ENCODE measurements around the gene MET. TPM values are rescaled to one million over a fixed set of nuclear protein-coding genes. Genes with fewer than 3 reads are reported as not detected.

Gene MET
- total and polyA plus RNA-seq, 2 of the 13 experiments (the other 11 are each of a cell fraction or from before 2014, with no cell fraction given) = 21.8 to 31.5 TPM

DNA sequence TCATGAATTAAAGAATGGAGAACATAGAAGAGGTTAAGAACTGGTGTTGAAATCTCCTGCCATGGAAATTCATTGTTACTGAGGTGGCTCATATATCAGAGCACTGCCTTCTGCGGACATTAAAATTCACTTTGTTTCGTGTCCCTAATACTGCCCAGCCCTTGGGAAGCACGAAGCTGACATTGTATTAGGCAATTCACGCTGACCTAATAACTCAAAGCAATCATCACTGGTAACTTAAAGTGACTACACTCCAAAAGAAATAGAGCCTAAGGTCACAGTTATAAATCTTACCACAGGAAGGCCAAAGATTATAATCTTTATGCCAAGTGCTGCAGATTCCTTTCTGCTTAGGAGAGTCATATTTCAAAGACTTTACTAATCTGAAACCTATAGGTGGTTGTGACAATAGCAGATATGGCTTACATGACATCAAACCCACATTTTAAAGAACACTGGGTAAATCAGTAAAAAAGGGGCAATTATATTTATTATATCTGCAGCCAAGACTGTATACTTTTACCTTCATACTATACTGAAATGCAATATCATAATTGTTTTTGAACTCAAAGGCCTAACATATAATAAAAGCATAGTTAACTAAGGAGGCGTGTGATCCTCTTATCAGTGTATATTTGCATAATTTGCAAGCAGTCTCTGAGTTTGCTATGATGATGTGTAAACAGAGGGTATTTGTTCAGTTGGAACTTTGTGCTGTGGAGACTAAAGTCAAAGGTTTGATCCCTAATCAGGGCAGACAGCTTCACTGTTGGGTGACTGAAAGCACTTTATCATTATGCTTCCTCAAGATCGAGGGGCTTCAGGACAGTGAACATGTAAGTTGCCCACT, 138.5 kb downstream of the MET start (continued):
- TF ChIP-seq HNRNPLL (IDR thresholded peaks at IDR 0.05; ENCODE audit: low read depth, low read length, poor library complexity, severe bottlenecking) (no peak), SETDB1 (CRISPR knock-in tag; IDR thresholded peaks at IDR 0.05; ENCODE audit: borderline replicate concordance) (no peak), ZNF274 (CRISPR knock-in tag; IDR thresholded peaks at IDR 0.05) (no peak), SUZ12 (IDR thresholded peaks at IDR 0.05; ENCODE audit: low read depth, low read length) (no peak), ZNF567 (CRISPR knock-in tag; IDR thresholded peaks at IDR 0.05; ENCODE audit: borderline replicate concordance) (no peak), SIN3B (IDR thresholded peaks at IDR 0.05; ENCODE audit: low read length) (no peak), SP2 (CRISPR knock-in tag; IDR thresholded peaks at IDR 0.05) (no peak), FLYWCH1 (CRISPR knock-in tag; IDR thresholded peaks at IDR 0.05) (no peak), ZNF558 (CRISPR knock-in tag; IDR thresholded peaks at IDR 0.05; ENCODE audit: borderline replicate concordance) (no peak), ZNF530 (CRISPR knock-in tag; IDR thresholded peaks at IDR 0.05; ENCODE audit: low read depth) (no peak), ZNF563 (CRISPR knock-in tag; IDR thresholded peaks at IDR 0.05) (no peak), PCBP2 (optimal IDR thresholded peaks at IDR 0.05; ENCODE audit: low read depth, low read length, poor library complexity, severe bottlenecking) (no peak), CEBPB (IDR thresholded peaks at IDR 0.05; ENCODE audit: borderline replicate concordance, low read depth, low read length) (peak; percentile 87), FIP1L1 (IDR thresholded peaks at IDR 0.05; ENCODE audit: borderline replicate concordance, insufficient read depth, low read depth, low read length) (no peak), SP5 (CRISPR knock-in tag; IDR thresholded peaks at IDR 0.05; ENCODE audit: borderline replicate concordance, low read depth) (peak; percentile 62; the same call in 1 of the 2 replicates), ZNF737 (CRISPR knock-in tag; IDR thresholded peaks at IDR 0.05; ENCODE audit: borderline replicate concordance) (no peak), HES4 (CRISPR knock-in tag; IDR thresholded peaks at IDR 0.05; ENCODE audit: borderline replicate concordance) (no peak), HOXA3 (CRISPR knock-in tag; IDR thresholded peaks at IDR 0.05) (0 out of 2 replicates have a peak, but pooled peaks have one; percentile 28)
- TF ChIP-seq, protein P1, sequence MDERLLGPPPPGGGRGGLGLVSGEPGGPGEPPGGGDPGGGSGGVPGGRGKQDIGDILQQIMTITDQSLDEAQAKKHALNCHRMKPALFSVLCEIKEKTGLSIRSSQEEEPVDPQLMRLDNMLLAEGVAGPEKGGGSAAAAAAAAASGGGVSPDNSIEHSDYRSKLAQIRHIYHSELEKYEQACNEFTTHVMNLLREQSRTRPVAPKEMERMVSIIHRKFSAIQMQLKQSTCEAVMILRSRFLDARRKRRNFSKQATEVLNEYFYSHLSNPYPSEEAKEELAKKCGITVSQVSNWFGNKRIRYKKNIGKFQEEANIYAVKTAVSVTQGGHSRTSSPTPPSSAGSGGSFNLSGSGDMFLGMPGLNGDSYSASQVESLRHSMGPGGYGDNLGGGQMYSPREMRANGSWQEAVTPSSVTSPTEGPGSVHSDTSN (CRISPR knock-in tag; IDR thresholded peaks at IDR 0.05) = peak; percentile 15; the same call in 1 of the 2 replicates
- TF ChIP-seq, protein P2, sequence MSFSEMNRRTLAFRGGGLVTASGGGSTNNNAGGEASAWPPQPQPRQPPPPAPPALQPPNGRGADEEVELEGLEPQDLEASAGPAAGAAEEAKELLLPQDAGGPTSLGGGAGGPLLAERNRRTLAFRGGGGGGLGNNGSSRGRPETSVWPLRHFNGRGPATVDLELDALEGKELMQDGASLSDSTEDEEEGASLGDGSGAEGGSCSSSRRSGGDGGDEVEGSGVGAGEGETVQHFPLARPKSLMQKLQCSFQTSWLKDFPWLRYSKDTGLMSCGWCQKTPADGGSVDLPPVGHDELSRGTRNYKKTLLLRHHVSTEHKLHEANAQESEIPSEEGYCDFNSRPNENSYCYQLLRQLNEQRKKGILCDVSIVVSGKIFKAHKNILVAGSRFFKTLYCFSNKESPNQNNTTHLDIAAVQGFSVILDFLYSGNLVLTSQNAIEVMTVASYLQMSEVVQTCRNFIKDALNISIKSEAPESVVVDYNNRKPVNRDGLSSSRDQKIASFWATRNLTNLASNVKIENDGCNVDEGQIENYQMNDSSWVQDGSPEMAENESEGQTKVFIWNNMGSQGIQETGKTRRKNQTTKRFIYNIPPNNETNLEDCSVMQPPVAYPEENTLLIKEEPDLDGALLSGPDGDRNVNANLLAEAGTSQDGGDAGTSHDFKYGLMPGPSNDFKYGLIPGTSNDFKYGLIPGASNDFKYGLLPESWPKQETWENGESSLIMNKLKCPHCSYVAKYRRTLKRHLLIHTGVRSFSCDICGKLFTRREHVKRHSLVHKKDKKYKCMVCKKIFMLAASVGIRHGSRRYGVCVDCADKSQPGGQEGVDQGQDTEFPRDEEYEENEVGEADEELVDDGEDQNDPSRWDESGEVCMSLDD (CRISPR knock-in tag; IDR thresholded peaks at IDR 0.05; ENCODE audit: borderline replicate concordance) = no peak
- TF ChIP-seq, protein P3, sequence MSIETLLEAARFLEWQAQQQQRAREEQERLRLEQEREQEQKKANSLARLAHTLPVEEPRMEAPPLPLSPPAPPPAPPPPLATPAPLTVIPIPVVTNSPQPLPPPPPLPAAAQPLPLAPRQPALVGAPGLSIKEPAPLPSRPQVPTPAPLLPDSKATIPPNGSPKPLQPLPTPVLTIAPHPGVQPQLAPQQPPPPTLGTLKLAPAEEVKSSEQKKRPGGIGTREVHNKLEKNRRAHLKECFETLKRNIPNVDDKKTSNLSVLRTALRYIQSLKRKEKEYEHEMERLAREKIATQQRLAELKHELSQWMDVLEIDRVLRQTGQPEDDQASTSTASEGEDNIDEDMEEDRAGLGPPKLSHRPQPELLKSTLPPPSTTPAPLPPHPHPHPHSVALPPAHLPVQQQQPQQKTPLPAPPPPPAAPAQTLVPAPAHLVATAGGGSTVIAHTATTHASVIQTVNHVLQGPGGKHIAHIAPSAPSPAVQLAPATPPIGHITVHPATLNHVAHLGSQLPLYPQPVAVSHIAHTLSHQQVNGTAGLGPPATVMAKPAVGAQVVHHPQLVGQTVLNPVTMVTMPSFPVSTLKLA (IDR thresholded peaks at IDR 0.05) = no peak
- TF ChIP-seq, protein P4, sequence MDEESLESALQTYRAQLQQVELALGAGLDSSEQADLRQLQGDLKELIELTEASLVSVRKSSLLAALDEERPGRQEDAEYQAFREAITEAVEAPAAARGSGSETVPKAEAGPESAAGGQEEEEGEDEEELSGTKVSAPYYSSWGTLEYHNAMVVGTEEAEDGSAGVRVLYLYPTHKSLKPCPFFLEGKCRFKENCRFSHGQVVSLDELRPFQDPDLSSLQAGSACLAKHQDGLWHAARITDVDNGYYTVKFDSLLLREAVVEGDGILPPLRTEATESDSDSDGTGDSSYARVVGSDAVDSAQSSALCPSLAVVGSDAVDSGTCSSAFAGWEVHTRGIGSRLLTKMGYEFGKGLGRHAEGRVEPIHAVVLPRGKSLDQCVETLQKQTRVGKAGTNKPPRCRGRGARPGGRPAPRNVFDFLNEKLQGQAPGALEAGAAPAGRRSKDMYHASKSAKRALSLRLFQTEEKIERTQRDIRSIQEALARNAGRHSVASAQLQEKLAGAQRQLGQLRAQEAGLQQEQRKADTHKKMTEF (CRISPR knock-in tag; IDR thresholded peaks at IDR 0.05) = peak; percentile 85

All from HepG2 (cell line).